ENCODE measurements around the gene RNF144A. TPM values are rescaled to one million over a fixed set of nuclear protein-coding genes. Genes with fewer than 3 reads are reported as not detected.
A peak's percentile ranks its signal among the peaks of the same experiment; 100 is the strongest.

RNF144A gene
- total and polyA plus RNA-seq, 10 donors = 3.8 to 86.6 (median 50.9) TPM

DNA sequence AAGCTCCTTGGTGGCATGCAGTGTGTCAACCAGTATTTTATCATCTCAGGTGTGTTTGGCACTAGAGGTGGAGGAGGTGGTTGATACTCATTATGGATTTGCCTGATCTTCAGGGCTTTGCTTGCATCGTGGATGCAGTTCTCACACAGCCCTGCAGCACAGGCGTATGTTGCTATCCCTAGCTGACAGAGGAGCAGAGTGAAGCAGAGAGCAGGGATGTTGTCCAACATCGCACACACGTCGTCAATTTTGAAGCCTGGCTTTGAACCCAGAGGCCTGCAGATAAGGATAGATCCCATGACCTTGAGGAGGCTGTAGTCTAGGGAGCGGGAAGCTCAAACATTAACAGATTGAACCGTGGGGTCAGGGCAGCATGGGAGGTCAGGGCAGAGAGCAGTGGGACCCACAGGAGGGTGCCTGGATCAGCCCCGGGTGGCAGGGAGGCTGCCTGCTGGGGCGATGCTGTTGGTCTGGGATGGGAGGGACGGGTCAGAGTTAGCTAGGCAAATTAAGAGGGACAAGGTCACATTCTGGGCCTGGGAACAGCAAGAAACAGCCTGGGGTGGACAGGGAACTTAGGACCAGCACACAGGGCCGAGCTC is 4.2 kb downstream of the RNF144A start:
- H3K4me1 ChIP-seq = peaks cover 35 to 91% (median 82%) of the 10 kb centered on the region in 6 donors
- H3K27me3 ChIP-seq (replicated peaks in 1 of 7) = peaks cover 0 to 8% (median 0%) of the 10 kb centered on the region in 7 donors
- H3K27ac ChIP-seq = peak overlapping the region in 7 of 8 donors; percentile 41 to 94 (median 75)
- TF ChIP-seq POLR2AphosphoS5 (IDR thresholded peaks at IDR 0.05) (peak; percentile 54 to 69 (median 64)), POLR2A (IDR thresholded peaks at IDR 0.05) (no peak)
- TF ChIP-seq, protein P1, sequence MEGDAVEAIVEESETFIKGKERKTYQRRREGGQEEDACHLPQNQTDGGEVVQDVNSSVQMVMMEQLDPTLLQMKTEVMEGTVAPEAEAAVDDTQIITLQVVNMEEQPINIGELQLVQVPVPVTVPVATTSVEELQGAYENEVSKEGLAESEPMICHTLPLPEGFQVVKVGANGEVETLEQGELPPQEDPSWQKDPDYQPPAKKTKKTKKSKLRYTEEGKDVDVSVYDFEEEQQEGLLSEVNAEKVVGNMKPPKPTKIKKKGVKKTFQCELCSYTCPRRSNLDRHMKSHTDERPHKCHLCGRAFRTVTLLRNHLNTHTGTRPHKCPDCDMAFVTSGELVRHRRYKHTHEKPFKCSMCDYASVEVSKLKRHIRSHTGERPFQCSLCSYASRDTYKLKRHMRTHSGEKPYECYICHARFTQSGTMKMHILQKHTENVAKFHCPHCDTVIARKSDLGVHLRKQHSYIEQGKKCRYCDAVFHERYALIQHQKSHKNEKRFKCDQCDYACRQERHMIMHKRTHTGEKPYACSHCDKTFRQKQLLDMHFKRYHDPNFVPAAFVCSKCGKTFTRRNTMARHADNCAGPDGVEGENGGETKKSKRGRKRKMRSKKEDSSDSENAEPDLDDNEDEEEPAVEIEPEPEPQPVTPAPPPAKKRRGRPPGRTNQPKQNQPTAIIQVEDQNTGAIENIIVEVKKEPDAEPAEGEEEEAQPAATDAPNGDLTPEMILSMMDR (IDR thresholded peaks at IDR 0.05 in 8 of 11, conservative IDR thresholded peaks at IDR 0.05 in 3 of 11) = no peak
- no peaks in the 10 kb centered on the region for H3K9me3 ChIP-seq
- 48 to 68% (median 65%) methylated on average over 11 of the region's 11 CpGs for WGBS, 5 donors
- no peaks in the 10 kb centered on the region for H3K36me3 ChIP-seq
- peak overlapping the region in 1 of 8 donors; percentile 5 for H3K4me3 ChIP-seq
- DNase-seq = no peak
- intact Hi-C loops (cut with DNase I; ENCODE audit: low total_unique reads) = loop anchor here (5.0 kb wide), 1 partner anchor 106 kb away; no protein-coding TSS in a partner anchor

DNA sequence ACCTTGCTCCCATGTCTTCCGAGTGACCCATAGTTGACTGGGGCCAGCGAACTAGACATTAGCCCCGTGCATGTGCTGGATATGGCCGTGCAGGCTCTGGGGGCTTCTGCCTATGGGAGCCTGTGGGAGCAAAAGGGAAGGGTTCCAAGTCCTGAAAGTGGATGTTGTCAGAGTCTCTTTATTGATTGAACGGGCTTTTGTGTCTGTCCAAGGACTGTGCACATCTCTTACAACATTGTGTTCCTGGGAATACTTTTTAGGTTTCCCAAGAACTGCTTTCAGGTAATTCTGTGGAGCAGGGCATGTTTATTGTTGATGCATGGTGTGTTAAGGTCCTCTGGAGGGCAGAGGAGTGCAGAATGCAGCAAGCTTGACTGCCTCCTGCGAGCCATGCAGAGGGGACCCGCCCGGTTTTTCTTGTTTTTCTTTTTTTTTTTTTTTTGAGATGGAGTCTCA is 5.0 kb downstream of the RNF144A start:
- TF ChIP-seq, protein P1 (IDR thresholded peaks at IDR 0.05 in 8 of 11, conservative IDR thresholded peaks at IDR 0.05 in 3 of 11) = peak in 3 of 11 experiments; percentile 17 to 24 (median 21)
- TF ChIP-seq POLR2AphosphoS5 (IDR thresholded peaks at IDR 0.05) (no peak), POLR2A (IDR thresholded peaks at IDR 0.05) (no peak)
- DNase-seq = no peak
- 55 to 66% (median 63%) methylated on average over 8 of the region's 8 CpGs for WGBS, 5 donors
- peaks cover 0 to 8% (median 0%) of the 10 kb centered on the region in 7 donors for H3K27me3 ChIP-seq (replicated peaks in 1 of 7)
- peaks cover 35 to 93% (median 84%) of the 10 kb centered on the region in 6 donors for H3K4me1 ChIP-seq
- H3K9me3 ChIP-seq = no peaks in the 10 kb centered on the region
- peak overlapping the region in 6 of 8 donors; percentile 41 to 94 (median 76) for H3K27ac ChIP-seq
- peak overlapping the region in 1 of 8 donors; percentile 5 for H3K4me3 ChIP-seq
- no peaks in the 10 kb centered on the region for H3K36me3 ChIP-seq
- intact Hi-C loops (cut with DNase I; ENCODE audit: low total_unique reads) = loop anchor here (5.0 kb wide), 1 partner anchor 105 kb away; no protein-coding TSS in a partner anchor

DNA sequence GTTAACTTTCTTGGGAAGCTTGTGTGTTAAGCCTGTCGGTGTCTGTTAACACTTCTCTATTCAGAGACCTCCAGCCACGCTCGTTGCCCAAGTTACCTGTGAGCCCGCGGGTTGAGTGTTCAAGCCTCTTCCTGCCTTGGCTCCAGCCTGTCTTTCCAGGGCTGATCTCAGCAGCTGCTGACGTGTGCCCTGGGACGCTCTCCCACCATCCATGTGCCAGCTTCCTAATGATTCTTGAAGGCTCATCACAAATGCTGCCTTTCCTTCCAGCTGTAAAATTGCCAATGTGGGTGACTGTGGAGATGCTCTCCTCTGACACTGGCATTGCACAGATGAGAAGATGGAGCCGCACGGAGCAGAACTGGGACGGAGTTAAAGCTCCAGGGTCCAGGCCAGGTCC is 6.1 kb downstream of the RNF144A start:
- H3K9me3 ChIP-seq = no peaks in the 10 kb centered on the region
- peaks cover 0 to 9% (median 3%) of the 10 kb centered on the region in 6 donors for H3K36me3 ChIP-seq
- H3K27ac ChIP-seq = peak overlapping the region in 5 of 8 donors; percentile 71 to 94 (median 76)
- no peak for DNase-seq
- peaks cover 0 to under 1% (median 0%) of the 10 kb centered on the region in 7 donors for H3K27me3 ChIP-seq (replicated peaks in 1 of 7)
- intact Hi-C loops (cut with DNase I; ENCODE audit: low total_unique reads) = loop anchor here (5.0 kb wide), 1 partner anchor 104 kb away; no protein-coding TSS in a partner anchor
- TF ChIP-seq POLR2AphosphoS5 (IDR thresholded peaks at IDR 0.05) = no peak
- no peak for TF ChIP-seq POLR2A (IDR thresholded peaks at IDR 0.05)
- TF ChIP-seq, protein P1 (IDR thresholded peaks at IDR 0.05 in 8 of 11, conservative IDR thresholded peaks at IDR 0.05 in 3 of 11) = no peak
- no peak overlapping the region for H3K4me3 ChIP-seq
- WGBS, 5 donors = 69 to 81% (median 73%) methylated on average over 10 of the region's 10 CpGs
- H3K4me1 ChIP-seq = peaks cover 35 to 98% (median 88%) of the 10 kb centered on the region in 6 donors
